Hematopoietic multipotent progenitor cell treated with erythropoietin and hydrocortisone succinate and interleukin-3 and kit ligand, for 8 days (in vitro differentiated cells): ENCODE results near the gene CKS2.
"Not testable (repeated sequence)": the region's sequence is repeated elsewhere in the genome, so short reads cannot be mapped to it uniquely, and the experiment has no call there.

ENCODE experiments used
- DNase-seq: peaks from one replicate; pipeline ENCODE4 v3.0.0-alpha.2; 2015

Gene CKS2

GRCh38 chr9:89310475-89311345, at the start of gene CKS2:
Gene CKS2, plus strand, starts transcription at chr9:89311195. Its CDS starts 98 bp downstream, at chr9:89311293.
- peak; percentile 100 for DNase-seq

- no peak for DNase-seq
These were observed 37.3 kb upstream of the CKS2 start for GRCh38 chr9:89273528-89274279.

GRCh38 chr9:89274838-89275237, 36.2 kb upstream of the CKS2 start:
- DNase-seq: no peak

GRCh38 chr9:89276040-89276439, 35.0 kb upstream of the CKS2 start:
- DNase-seq: not testable (repeated sequence)

GRCh38 chr9:89277043-89277442, 34.0 kb upstream of the CKS2 start:
- no peak for DNase-seq

- DNase-seq: no peak
These were observed 33.5 kb upstream of the CKS2 start for GRCh38 chr9:89277454-89277853.

- DNase-seq: no peak
These were observed 32.4 kb upstream of the CKS2 start for GRCh38 chr9:89278551-89278950.

GRCh38 chr9:89278997-89279739, 31.8 kb upstream of the CKS2 start:
- peak; percentile 68 for DNase-seq

- DNase-seq: no peak
These were observed 29.9 kb upstream of the CKS2 start for GRCh38 chr9:89281106-89281505.

- DNase-seq: not testable (repeated sequence)
These were observed 28.6 kb upstream of the CKS2 start for GRCh38 chr9:89282248-89282968.

- DNase-seq: no peak
These were observed 26.9 kb upstream of the CKS2 start for GRCh38 chr9:89284076-89284475.

- DNase-seq: no peak
These were observed 19.3 kb upstream of the CKS2 start for GRCh38 chr9:89291741-89292140.

GRCh38 chr9:89293014-89293413, 18.0 kb upstream of the CKS2 start:
- no peak for DNase-seq

GRCh38 chr9:89295400-89295799, 15.6 kb upstream of the CKS2 start:
- peak; percentile 73 for DNase-seq

GRCh38 chr9:89301996-89302395, 9.0 kb upstream of the CKS2 start:
- peak; percentile 53 for DNase-seq

- DNase-seq: peak; percentile 84
These were observed 6.8 kb upstream of the CKS2 start for GRCh38 chr9:89304020-89304833.

GRCh38 chr9:89304834-89305188, 6.2 kb upstream of the CKS2 start:
- no peak for DNase-seq

GRCh38 chr9:89305868-89306267, 5.1 kb upstream of the CKS2 start:
- no peak for DNase-seq

- DNase-seq: no peak
These were observed 1.8 kb upstream of the CKS2 start for GRCh38 chr9:89309166-89309565.

- peak; percentile 68 for DNase-seq
These were observed 1.2 kb upstream of the CKS2 start for GRCh38 chr9:89309608-89310474.
